Activated CD8-positive, alpha-beta memory T cell treated with anti-CD3 and anti-CD28 coated beads for 1 hour (primary cell): ENCODE results near the gene TAF3.

Experiments
- DNase-seq, 2 donors: peaks; one replicate each; pipeline ENCODE4 v3.0.0-alpha.2; 2020; ENCODE audit warnings: low read depth in 1 of 2; ENCODE audit errors: extremely low read depth in 1 of 2

Gene TAF3

GRCh38 chr10:8043569-8044306, 225.4 kb downstream of the TAF3 start:
- DNase-seq = no peak

- no peak for DNase-seq
Observed at GRCh38 chr10:8044331-8044907, 226.1 kb downstream of the TAF3 start.

DNA sequence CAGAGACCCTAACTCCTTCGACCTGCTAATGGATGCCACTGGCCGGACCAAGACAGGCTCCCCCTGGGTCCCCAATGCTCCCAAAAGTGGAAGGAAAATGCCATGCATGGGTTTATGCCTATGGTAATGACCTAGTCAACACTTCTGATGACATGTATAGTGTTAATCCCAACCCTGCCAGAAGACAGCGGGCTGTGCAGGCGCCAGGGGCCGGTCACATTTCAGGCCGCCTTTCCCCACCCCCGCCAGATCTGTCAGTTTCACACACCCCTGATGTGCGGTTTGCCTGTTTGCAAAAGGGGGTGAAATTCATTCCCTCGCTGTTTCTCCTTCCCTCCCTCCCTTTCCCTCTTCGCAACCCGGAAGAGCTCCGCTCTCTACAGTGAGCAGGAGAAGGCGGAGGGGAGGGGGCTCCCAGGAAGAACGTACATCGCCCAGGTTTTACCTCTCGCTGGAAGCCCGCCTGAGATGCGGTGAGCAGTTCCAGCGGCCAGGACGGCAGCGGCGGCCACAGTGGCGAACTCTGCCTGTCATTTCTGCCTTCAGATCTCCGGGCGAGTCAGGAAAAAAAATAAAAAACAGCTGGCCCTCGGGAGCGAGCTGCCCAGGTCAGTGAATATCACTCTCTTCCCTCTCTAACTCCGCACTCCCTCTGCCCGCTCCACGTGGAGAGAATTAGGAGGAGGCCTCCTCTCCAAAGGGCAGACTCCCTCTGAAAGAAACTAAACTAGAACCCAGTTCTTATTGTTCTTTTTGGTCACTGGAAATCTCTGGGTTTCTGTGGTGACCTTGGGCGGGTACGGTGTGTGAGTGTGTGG, 226.8 kb downstream of the TAF3 start:
- DNase-seq = no peak

- no peak for DNase-seq
Observed at GRCh38 chr10:8045726-8046494, 227.6 kb downstream of the TAF3 start.

DNA sequence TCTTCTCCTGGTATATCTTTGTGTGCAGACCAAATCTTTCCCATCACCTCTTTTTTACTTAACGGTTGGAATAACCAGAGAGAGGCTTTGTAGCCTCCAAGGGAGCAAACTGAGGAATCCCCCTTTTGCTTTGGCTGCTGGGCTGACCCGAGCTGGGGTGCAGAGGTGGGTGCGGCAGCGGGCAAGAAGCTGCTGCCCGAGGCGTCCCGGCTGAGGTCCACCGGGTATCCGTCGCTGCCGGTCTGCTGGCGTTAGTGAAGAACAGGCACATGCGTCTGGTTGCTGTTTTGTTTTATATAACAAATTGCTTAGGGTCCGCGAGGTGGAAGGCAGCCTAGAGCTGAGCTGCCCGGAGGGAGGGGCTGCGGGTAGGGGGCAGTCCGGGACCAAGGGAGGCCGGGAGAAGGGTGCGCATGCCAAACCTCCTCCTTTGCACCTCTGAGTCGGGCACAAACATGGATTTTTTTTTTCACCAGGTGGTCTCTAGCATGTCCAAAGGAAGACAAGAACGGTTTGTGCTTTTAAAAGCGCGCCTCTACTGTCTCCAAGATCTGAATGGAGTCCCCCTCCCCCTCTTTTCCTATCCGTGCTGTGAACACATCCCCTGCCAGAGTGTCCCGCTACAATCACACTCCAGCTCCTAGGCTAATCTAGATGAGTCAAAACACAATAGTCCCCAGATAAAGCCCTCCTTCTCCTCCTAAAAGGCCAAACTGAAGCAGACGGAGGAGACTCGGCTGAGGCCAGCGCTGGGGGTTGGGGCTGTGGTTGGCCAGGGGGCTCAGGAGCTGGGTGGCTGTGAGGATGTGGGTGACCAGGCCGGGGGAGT, 229.4 kb downstream of the TAF3 start:
- DNase-seq = no peak

GRCh38 chr10:8048281-8049008, 230.1 kb downstream of the TAF3 start:
- peak in 1 of 2 donors; percentile 52 for DNase-seq

- DNase-seq = no peak
Observed at GRCh38 chr10:8049045-8049864, 230.9 kb downstream of the TAF3 start.

DNA sequence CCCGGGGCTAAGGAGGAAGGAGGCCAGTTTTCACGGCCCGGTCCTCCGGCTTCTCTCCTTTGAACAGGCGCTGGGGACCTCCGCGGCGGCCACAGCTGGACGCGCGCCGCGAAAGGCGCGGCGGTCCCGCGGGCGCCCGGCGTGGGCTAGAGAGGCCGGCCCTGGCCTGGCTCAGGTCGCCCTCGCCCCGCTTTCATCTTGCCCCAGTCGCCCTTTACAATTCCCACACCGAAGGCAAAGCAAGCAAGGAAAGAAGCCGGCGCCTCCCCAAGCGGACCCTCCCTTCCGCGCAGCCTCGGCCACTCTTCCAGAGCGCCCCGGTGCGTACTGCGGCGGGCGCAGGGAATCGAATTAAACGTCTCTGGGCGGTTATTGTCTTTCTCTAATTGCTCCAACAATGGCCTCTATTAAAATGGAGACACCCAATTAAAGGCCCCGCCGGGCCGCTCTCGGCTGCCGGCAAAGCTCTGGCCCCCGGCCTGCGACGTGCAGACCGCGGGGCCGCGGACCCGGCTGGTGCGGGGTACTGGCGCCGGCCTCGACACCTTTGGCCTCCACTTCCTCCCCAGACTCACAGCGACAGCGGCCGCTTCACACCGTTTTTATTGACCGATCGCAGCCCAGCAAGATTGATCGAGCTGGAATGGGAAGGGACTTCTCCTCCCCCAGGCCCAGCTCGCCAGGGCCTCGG, 231.7 kb downstream of the TAF3 start:
- DNase-seq = no peak

GRCh38 chr10:8050556-8051108, 232.3 kb downstream of the TAF3 start:
- no peak for DNase-seq

DNA sequence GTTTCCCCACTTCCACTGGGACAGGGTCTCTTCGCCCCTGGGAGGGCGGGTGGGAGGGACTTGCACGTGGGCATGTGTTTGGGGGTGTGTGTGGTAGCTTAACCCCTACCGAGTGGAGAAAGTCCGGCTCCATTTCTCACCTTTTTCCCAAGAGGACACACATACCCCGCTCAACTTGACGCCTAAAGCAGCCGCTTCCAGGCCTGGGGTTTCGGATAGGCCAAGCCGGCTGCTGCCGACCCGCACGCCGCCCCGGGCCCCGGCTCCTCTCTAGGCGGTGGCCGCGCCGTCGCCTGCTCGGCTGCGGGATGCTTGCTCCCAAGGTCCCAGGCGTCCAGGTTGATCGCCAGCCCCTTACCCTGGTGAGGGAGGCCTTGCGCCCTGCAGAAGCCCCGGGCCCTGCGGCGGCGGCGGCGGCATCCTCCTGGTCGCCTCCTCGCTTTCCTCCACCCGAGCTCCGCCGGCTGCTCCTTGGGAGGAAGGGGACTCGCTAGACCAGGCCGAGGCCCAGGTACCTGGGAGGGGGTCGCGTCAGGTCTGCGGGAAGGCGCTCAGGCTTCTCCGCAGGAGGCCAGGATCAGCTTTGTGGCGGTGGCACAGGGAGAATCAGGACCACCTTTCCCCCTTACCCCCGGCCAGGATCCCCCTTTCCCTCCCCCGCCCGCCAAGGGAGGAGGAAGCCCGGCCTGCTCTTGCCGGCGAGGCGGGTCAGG, 233.0 kb downstream of the TAF3 start:
- no peak for DNase-seq

- DNase-seq = no peak
Observed at GRCh38 chr10:8051851-8052257, 233.5 kb downstream of the TAF3 start.

- no peak for DNase-seq
Observed at GRCh38 chr10:8052341-8052955, 234.1 kb downstream of the TAF3 start.

GRCh38 chr10:8052956-8053445, 234.7 kb downstream of the TAF3 start:
- no peak for DNase-seq

DNA sequence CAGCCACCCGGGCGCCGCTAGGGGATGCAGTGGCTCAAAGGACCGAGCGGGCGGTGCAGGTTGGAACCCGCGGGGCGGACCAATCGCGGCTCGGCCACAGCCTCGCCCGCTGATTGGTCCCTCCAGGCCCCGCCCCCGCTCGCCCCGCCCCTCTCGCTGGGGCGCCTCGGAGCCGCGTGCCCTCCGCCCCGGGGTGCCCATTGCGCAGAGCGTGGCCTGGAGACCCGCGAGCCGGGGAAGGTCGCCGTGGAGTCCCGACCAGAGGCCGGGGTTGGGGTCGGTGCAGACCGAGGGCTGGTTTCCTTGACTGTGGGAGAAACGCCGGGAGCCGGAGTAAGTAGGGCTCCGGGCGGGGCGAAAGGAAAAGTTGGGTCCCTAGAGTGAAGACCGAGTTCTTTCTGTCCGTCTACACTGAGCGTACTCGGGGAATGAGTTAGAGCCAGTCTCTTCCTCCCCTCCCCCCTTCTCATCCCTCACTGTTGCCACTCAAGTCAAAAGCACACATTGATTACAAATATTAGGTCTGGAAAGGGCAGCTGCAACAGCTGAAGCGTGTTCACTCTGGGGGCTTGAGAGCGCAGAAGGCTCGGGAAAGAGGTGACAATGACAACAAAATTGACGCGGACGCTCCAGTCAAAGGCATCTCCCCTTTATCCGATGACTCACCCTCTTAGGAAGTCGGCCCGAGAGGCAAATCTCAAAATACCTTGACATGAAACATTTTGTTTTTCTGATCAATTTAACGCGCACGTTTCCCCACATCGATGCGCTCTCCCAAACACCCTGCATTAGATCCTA, 235.3 kb downstream of the TAF3 start:
- DNase-seq = peak; percentile 73 to 96

- no peak for DNase-seq
Observed at GRCh38 chr10:8054244-8054493, 235.9 kb downstream of the TAF3 start.
